Measurements from ENCODE around the gene SLC4A1AP. TPM values are rescaled to one million over a fixed set of nuclear protein-coding genes. Genes with fewer than 3 reads are reported as not detected.

SLC4A1AP gene
- total RNA-seq, 1 donor from 2014 or later, result 28.6 TPM

GRCh38 chr2:27716301-27717069, 52.8 kb downstream of the SLC4A1AP start:
- intact Hi-C loops (cut with micrococcal nuclease), result no loop called here

- intact Hi-C loops (cut with micrococcal nuclease), result no loop called here
These were observed 53.5 kb downstream of the SLC4A1AP start for GRCh38 chr2:27717070-27717795.

DNA sequence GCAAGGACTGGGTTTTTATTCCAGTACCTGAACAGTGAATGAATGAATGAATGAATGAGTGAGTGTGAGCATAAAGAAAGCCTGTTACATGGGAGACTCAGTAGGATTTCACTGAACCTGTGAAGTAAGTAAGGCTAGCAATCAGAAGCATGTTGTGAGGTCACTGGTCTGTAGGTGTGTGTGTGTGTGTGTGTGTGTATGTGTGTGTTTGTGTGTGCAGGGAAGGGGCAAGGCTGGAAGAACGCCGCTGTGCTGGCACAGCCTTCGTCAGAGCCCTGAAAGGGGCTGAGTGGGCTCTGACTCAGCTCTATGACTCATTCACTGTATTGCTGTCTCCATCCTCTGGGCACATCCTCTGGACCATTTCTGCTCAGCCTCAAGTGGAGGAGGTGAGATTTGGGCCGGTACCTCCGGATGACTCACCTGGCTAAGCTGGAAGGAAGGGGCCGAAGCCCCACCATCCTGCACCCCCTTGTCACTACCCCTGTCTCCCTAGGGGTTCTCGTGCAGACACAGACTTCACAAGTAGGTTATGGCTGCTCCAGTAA, 56.4 kb downstream of the SLC4A1AP start:
- intact Hi-C loops (cut with micrococcal nuclease), result no loop called here

GRCh38 chr2:27721335-27721734, 57.6 kb downstream of the SLC4A1AP start:
- intact Hi-C loops (cut with micrococcal nuclease), result no loop called here

- intact Hi-C loops (cut with micrococcal nuclease), result no loop called here
These were observed 58.3 kb downstream of the SLC4A1AP start for GRCh38 chr2:27721884-27722485.

- intact Hi-C loops (cut with micrococcal nuclease), result no loop called here
These were observed 59.9 kb downstream of the SLC4A1AP start for GRCh38 chr2:27723372-27724144.

DNA sequence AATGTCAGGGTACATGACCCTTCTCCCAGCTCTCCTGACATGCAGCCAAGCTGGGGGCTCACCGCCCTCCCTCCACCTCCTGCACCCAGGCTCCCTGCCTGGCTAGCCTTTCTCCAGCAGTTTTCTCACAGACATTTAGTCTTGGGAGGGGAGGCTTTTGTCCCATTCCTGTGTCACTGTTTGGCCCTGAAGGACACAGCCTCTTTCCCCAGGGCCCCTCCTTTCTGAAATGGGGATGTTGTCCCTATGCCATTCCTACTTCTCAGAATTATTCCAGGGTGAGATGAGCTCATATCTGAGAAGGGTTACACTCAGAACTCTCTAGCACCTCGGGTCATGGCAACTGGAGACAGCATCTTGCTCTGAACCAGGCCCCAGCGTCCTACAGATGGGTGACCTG, 60.5 kb downstream of the SLC4A1AP start:
- intact Hi-C loops (cut with micrococcal nuclease), result no loop called here

- intact Hi-C loops (cut with micrococcal nuclease), result no loop called here
These were observed 61.4 kb downstream of the SLC4A1AP start for GRCh38 chr2:27724905-27725701.

- intact Hi-C loops (cut with micrococcal nuclease), result no loop called here
These were observed 63.6 kb downstream of the SLC4A1AP start for GRCh38 chr2:27727257-27727656.

DNA sequence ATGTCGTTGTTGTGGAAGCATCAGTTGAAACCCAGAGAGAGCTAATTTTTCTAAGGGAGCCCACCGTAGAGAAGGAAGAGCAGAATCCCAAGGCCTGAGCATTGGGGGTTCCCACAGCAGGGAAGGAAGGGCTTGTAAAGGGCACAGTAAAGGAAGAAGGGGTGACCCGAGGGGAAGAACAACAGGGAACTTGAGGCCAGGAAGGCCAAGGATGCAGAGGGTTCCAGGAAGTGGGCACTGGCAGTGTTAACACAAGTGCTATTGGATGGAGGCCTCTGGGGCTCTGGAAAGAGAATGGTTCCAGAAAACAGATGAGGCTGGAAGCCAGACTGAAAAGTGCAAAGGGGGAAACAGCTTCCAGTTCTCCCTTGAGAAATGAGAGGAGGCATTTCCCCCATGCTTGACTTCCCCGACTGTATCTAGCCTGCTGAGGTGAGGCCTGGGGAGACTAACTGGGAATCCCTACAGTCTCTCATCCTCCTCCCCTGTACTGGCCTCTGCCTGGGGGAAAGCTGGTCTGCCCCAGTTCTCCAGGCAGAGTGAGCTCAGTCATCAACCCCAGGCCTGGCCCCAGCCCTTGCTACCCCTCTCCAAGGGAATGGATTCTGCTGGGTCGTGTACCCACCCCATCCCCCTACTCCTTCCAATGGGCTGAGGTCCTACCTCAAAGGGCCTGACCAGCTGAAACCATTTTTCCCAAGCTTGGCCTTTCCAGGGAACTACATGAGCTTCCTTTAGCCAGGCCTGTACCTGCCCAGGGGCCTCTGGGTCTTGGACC, 64.6 kb downstream of the SLC4A1AP start:
- intact Hi-C loops (cut with micrococcal nuclease), result no loop called here

GRCh38 chr2:27729198-27729597, 65.5 kb downstream of the SLC4A1AP start:
- intact Hi-C loops (cut with micrococcal nuclease), result no loop called here

GRCh38 chr2:27729614-27730013, 65.9 kb downstream of the SLC4A1AP start:
- intact Hi-C loops (cut with micrococcal nuclease), result no loop called here

DNA sequence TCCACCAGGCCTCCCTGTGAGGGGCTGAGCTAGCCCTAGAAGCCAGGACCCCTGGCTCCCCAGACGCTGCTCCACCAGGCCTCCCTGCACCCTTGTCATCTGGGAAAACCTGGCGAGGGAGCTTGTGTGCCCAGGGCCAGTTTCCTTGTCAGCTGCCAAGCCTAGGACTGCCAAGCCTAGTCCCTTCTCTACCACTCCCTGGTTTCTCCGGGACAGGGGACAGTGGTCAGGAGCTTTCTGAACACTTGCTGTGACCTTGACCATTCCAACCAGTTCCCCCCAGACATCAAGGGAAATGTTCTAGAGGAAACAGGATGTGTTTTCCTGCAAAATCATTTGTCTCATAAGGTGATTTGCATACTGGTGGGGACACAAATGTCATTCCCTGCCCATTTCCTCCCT, 66.6 kb downstream of the SLC4A1AP start:
- intact Hi-C loops (cut with micrococcal nuclease), result no loop called here

GRCh38 chr2:27730980-27731691, 67.4 kb downstream of the SLC4A1AP start:
- intact Hi-C loops (cut with micrococcal nuclease), result no loop called here

- intact Hi-C loops (cut with micrococcal nuclease), result no loop called here
These were observed 70.6 kb downstream of the SLC4A1AP start for GRCh38 chr2:27734305-27734704.

GRCh38 chr2:27735263-27735904, 71.7 kb downstream of the SLC4A1AP start:
- intact Hi-C loops (cut with micrococcal nuclease), result loop anchor here (1.0 kb wide), 1 partner anchor 36 kb away; the partner anchor contains the start of gene MRPL33

DNA sequence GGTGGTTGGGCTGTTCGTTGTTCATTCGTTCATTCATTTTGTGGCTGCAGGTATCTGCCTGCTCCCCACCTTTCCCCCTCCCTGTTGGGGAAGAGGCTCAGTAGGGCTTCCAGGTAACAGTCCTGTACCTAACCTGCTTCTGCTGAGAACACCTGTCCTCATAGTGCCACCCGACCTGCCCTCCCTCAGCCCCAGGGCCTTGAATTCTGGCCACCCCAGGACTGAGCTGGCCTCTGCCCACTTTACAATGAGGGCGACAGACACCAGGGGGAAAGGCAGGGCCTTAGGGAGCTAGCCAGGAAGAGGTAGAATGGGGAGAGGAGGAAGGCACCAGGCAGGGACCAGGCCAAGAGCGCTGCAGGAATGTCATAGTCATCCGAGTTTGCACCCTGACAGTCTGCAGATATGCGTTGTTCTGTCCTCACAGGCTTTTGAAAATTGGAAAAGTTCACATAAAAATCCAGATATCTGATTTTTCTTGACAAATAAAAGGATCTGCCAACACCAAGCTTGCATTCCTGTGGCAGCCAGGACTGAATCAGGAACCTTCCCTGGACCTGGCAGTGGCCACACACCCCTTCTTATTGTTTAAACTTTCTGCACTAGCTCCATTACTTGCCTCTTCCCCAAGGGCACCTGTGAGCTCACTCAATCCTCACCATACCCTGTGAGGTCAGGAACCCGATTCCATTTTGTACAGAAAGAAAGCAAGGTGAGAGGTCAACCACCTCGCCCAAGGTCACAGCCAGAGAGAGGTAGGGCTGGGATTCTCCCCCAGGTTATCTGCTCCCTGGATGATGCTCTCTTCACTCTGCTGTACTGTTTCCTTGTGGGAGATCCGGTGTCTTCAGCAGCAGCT, 72.6 kb downstream of the SLC4A1AP start:
- intact Hi-C loops (cut with micrococcal nuclease), result no loop called here

DNA sequence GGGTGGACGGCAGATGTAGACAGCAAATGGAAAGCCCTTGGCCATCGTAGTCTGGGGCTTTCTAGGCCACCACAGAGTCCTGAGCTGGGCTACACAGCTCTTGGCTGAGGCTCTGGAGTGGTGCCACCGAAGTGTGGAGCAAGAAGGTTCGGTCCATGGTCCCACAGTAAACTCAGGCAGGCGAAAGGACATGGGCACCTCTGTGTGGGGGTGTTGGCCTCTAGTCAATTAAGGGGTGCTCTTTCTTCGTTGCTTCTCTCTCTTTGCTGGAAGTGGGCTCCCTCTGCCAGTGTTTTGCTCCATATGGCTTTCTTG, 73.2 kb downstream of the SLC4A1AP start:
- intact Hi-C loops (cut with micrococcal nuclease), result no loop called here
